GM20000 (cell line): ENCODE data around the gene PGAM2.

ENCODE experiments used
- DNase-seq: peaks from one replicate; pipeline ENCODE4 v3.0.0; 2012; ENCODE audit warnings: low spot score
- CTCF ChIP-seq: IDR thresholded peaks from 2 replicates; pipeline ENCODE4 v1.5.1; 2012; ENCODE audit warnings: mild to moderate bottlenecking, control low read depth; ENCODE audit errors: extremely low read depth, missing control alignments

The PGAM2 gene

GRCh38 chr7:44064791-44065430, 456 bp downstream of the PGAM2 start:
- no peak for DNase-seq
- TF ChIP-seq CTCF, result no peak

- no peak for DNase-seq
- TF ChIP-seq CTCF, result no peak
Measured at GRCh38 chr7:44063894-44064651, 1.3 kb downstream of the PGAM2 start.

GRCh38 chr7:44063547-44063893, 1.8 kb downstream of the PGAM2 start:
- DNase-seq, result no peak
- no peak for TF ChIP-seq CTCF

- TF ChIP-seq CTCF, result no peak
- DNase-seq, result no peak
Measured at GRCh38 chr7:44062903-44063295, 2.5 kb downstream of the PGAM2 start.

GRCh38 chr7:44062180-44062902, 3.0 kb downstream of the PGAM2 start:
- DNase-seq, result no peak
- TF ChIP-seq CTCF, result no peak

GRCh38 chr7:44061645-44062179, 3.7 kb downstream of the PGAM2 start:
- no peak for DNase-seq
- no peak for TF ChIP-seq CTCF
